ENCODE data around the gene ZNF385B. TPM values are rescaled to one million over a fixed set of nuclear protein-coding genes. Genes with fewer than 3 reads are reported as not detected.

The ZNF385B gene
- total RNA-seq, 2 donors from 2014 or later, result 5.3 to 18.1 TPM

- Mint-ChIP-seq H3K4me3 (no peak overlapping the region), H3K9me3 (peaks cover 6% of the 10 kb centered on the region), H3K36me3 (ENCODE audit: low read depth) (no peaks in the 10 kb centered on the region), H3K27me3 (ENCODE audit: insufficient read depth) (no peaks in the 10 kb centered on the region), H3K27ac (no peak overlapping the region), H3K4me1 (no peaks in the 10 kb centered on the region)
- H3K27me3 ChIP-seq (ENCODE audit: control insufficient read depth, insufficient read depth, low read length, poor library complexity, severe bottlenecking), result no peaks in the 10 kb centered on the region
- H3K9me3 ChIP-seq (ENCODE audit: control insufficient read depth, low read length), result no peaks in the 10 kb centered on the region
- TF ChIP-seq CTCF (conservative IDR thresholded peaks at IDR 0.05), result no peak
- no peaks in the 10 kb centered on the region for H3K36me3 ChIP-seq (ENCODE audit: control insufficient read depth, insufficient read depth, low read length)
- no peaks in the 10 kb centered on the region for H3K4me1 ChIP-seq (ENCODE audit: control insufficient read depth, insufficient read depth, low read length)
- WGBS, 2 experiments (ENCODE audit: insufficient coverage in 1 of 2, insufficient read length in 1 of 2), result no CpG with 5 or more reads among the region's 1 CpG
- H3K4me3 ChIP-seq (ENCODE audit: low read length), result no peak overlapping the region
- H3K9ac ChIP-seq (ENCODE audit: extremely low read depth, low read length, poor library complexity, severe bottlenecking), result no peak overlapping the region
- DNase-seq, result no peak
- H3K27ac ChIP-seq (ENCODE audit: low read depth, low read length), result no peak overlapping the region
These were observed 166.4 kb downstream of the ZNF385B start for GRCh38 chr2:179694963-179695362.

- Mint-ChIP-seq H3K4me1 (no peaks in the 10 kb centered on the region), H3K27ac (no peak overlapping the region), H3K36me3 (ENCODE audit: low read depth) (no peaks in the 10 kb centered on the region), H3K27me3 (ENCODE audit: insufficient read depth) (no peaks in the 10 kb centered on the region), H3K9me3 (peaks cover 6% of the 10 kb centered on the region), H3K4me3 (no peak overlapping the region)
- DNase-seq, result peak; percentile 56
- Histone ChIP-seq H3K9ac (ENCODE audit: extremely low read depth, low read length, poor library complexity, severe bottlenecking) (no peak overlapping the region), H3K27me3 (ENCODE audit: control insufficient read depth, insufficient read depth, low read length, poor library complexity, severe bottlenecking) (no peaks in the 10 kb centered on the region), H3K4me3 (ENCODE audit: low read length) (no peak overlapping the region), H3K4me1 (ENCODE audit: control insufficient read depth, insufficient read depth, low read length) (no peaks in the 10 kb centered on the region), H3K27ac (ENCODE audit: low read depth, low read length) (no peak overlapping the region), H3K36me3 (ENCODE audit: control insufficient read depth, insufficient read depth, low read length) (no peaks in the 10 kb centered on the region), H3K9me3 (ENCODE audit: control insufficient read depth, low read length) (no peaks in the 10 kb centered on the region)
- TF ChIP-seq CTCF (conservative IDR thresholded peaks at IDR 0.05), result no peak
- 97% methylated on average over 1 of the region's 1 CpG; no CpG with 5 or more reads in 1 of the 2 experiments for WGBS, 2 experiments (ENCODE audit: insufficient coverage in 1 of 2, insufficient read length in 1 of 2)
These were observed 168.8 kb downstream of the ZNF385B start for GRCh38 chr2:179692610-179693009.

GRCh38 chr2:179692043-179692442 lies 169.4 kb downstream of the ZNF385B start:
- WGBS, 2 experiments (ENCODE audit: insufficient coverage in 1 of 2, insufficient read length in 1 of 2), result 83 to 84% methylated on average over 1 of the region's 1 CpG
- H3K4me3 Mint-ChIP-seq, result no peak overlapping the region

More at GRCh38 chr2:179692043-179692442, 169.4 kb downstream of the ZNF385B start:
- H3K27me3 Mint-ChIP-seq (ENCODE audit: insufficient read depth), result no peaks in the 10 kb centered on the region
- no peaks in the 10 kb centered on the region for H3K4me1 ChIP-seq (ENCODE audit: control insufficient read depth, insufficient read depth, low read length)
- no peak for DNase-seq
- H3K36me3 ChIP-seq (ENCODE audit: control insufficient read depth, insufficient read depth, low read length), result no peaks in the 10 kb centered on the region
- no peaks in the 10 kb centered on the region for H3K27me3 ChIP-seq (ENCODE audit: control insufficient read depth, insufficient read depth, low read length, poor library complexity, severe bottlenecking)
- no peak for TF ChIP-seq CTCF (conservative IDR thresholded peaks at IDR 0.05)
- peaks cover 4% of the 10 kb centered on the region for H3K9me3 Mint-ChIP-seq
- no peak overlapping the region for H3K27ac Mint-ChIP-seq
- no peaks in the 10 kb centered on the region for H3K4me1 Mint-ChIP-seq
- no peaks in the 10 kb centered on the region for H3K36me3 Mint-ChIP-seq (ENCODE audit: low read depth)
- H3K4me3 ChIP-seq (ENCODE audit: low read length), result no peak overlapping the region
- H3K9ac ChIP-seq (ENCODE audit: extremely low read depth, low read length, poor library complexity, severe bottlenecking), result no peak overlapping the region
- H3K27ac ChIP-seq (ENCODE audit: low read depth, low read length), result no peak overlapping the region
- H3K9me3 ChIP-seq (ENCODE audit: control insufficient read depth, low read length), result no peaks in the 10 kb centered on the region

Measured in endodermal cell (in vitro differentiated cells).